H1 (cell line): ENCODE results near the gene PAF1.

Source experiments
- SIN3A ChIP-seq, 2 experiments: IDR thresholded peaks in 1 of 2; conservative IDR thresholded peaks in 1 of 2; 2 replicates each; pipeline ENCODE4 v1.6.1; 2011 to 2012; ENCODE audit warnings: low read length in 2 of 2, improper control_type of control experiment in 1 of 2, low read depth in 1 of 2, mild to moderate bottlenecking in 1 of 2
- TCF12 ChIP-seq: IDR thresholded peaks from 2 replicates; pipeline ENCODE4 v1.6.1; 2011; ENCODE audit warnings: low read depth, mild to moderate bottlenecking, low read length
- ZNF274 ChIP-seq: IDR thresholded peaks from 2 replicates; pipeline ENCODE4 v1.7.0; 2012; ENCODE audit warnings: low read length, borderline replicate concordance; ENCODE audit errors: extremely low read depth
- TF ChIP-seq, protein P1 (sequence below), 3 experiments: IDR thresholded peaks; 1 replicate in 2 of 3; 2 replicates in 1 of 3; pipeline versions ENCODE4 v1.5.1 to v1.6.1; 2011; ENCODE audit warnings: low read length in 3 of 3, mild to moderate bottlenecking in 3 of 3, inconsistent platforms in 2 of 3, low read depth in 1 of 3, moderate library complexity in 1 of 3; ENCODE audit not compliant: insufficient read depth in 1 of 3; ENCODE audit errors: control extremely low read depth in 1 of 3

DNA sequence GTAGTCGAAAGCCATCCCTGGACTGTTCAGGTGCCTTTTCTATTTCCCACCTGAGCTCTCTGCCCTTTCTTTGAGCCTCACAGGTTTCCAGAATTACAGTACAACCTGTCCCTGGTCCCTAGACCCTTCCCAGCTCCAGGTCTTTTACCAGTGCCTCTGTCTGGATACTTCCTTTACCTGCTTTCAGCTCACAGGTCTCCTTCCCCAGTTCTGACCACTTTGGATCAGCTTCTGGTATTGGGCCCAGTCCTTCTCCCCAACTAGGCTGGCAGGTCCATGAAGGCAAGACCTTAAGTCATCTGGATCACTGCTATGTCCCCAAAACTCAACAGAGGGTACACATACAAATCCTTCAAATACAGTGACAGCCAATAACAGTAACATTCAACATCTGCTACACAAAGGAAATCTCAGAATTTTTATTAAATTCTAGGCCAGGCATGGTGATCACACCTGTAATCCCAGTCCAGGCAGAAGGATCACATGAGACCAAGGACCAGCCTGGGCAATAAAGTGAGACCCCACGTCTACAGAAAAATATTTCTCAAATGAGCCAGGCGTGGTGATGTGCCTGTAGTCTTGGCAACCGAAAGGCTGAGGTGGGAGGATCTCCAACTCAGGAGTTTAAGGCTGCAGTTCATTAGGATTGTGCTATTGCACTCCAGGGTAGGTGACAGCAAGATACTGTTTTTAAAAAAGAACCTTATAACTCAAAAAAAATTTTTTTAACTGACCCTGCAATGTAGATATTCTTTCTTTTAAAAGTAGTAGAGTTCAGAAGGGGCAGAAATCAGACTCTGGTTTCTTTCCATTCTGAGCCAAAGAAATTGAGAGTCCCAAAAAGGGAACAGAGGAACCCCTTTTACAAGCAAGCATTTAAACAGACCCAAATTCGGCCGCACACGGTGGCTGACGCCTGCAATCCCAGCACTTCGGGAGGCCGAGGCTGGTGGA, 43.5 kb upstream of the PAF1 start:
- TF ChIP-seq, protein P1, sequence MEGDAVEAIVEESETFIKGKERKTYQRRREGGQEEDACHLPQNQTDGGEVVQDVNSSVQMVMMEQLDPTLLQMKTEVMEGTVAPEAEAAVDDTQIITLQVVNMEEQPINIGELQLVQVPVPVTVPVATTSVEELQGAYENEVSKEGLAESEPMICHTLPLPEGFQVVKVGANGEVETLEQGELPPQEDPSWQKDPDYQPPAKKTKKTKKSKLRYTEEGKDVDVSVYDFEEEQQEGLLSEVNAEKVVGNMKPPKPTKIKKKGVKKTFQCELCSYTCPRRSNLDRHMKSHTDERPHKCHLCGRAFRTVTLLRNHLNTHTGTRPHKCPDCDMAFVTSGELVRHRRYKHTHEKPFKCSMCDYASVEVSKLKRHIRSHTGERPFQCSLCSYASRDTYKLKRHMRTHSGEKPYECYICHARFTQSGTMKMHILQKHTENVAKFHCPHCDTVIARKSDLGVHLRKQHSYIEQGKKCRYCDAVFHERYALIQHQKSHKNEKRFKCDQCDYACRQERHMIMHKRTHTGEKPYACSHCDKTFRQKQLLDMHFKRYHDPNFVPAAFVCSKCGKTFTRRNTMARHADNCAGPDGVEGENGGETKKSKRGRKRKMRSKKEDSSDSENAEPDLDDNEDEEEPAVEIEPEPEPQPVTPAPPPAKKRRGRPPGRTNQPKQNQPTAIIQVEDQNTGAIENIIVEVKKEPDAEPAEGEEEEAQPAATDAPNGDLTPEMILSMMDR (IDR thresholded peaks at IDR 0.05; ENCODE audit: control extremely low read depth in 1 of 3, insufficient read depth in 1 of 3, low read depth in 1 of 3, low read length in 3 of 3): no peak
- TF ChIP-seq ZNF274 (no peak), SIN3A (conservative IDR thresholded peaks at IDR 0.05 in 1 of 2, IDR thresholded peaks at IDR 0.05 in 1 of 2; ENCODE audit: low read depth in 1 of 2, low read length in 2 of 2) (no peak), TCF12 (no peak)
